Astrocyte of the cerebellum (primary cell): ENCODE data around the gene ATP5F1D.

Source experiments
- DNase-seq: peaks from one replicate; pipeline ENCODE4 v3.0.0-alpha.2; 2011; ENCODE audit warnings: low read depth
- H3K4me3 ChIP-seq: 2 replicates; pipeline ENCODE4 v1.5.1; 2011; ENCODE audit warnings: mild to moderate bottlenecking, low read depth, low read length, moderate library complexity
- in situ Hi-C: cut with HindIII; loops from 2 replicates; pipeline ENCODE4 v1.10.0; 2017; ENCODE audit warnings: low sequenced_read_pairs
- TF ChIP-seq, protein P1 (sequence below): IDR thresholded peaks from 2 replicates; pipeline ENCODE4 v1.5.1; 2012; ENCODE audit warnings: low read length, low read depth, moderate library complexity, mild to moderate bottlenecking; ENCODE audit errors: missing control alignments

Gene ATP5F1D

DNA sequence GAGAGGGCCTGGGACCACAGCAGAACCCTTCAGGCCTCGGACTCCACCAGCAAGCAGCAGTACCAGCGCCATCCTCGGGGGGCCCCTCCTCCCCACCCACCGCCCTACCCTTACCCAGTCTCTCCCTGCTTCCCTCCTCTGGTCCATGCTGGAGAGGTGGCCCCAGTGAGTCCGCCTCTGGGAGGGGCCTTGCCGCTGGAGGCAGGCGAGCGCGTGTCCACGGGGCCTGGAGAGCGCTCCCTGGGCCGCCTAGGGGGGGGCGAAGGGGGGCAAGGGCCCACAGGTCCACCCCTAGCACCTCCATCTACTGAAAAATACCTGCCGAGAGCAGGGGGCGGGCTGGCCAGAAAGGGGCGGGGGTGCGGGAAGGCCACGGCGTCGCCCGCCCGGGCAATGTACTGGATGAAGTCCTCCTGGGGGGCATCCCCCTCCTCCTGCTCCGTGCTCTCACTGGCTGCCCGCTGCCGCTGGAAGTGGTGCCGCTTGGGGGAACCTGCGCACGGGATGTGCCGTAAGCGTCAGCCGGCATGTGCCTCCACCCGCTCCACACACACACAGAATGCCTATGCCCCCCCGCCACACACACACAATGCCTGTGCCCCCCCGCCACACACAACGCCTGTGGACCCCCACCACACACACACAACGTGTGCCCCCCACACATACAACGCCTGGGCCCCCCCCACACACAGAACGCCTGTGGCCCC is 10.6 kb upstream of the ATP5F1D start:
- no peak overlapping the region for H3K4me3 ChIP-seq
- TF ChIP-seq, protein P1, sequence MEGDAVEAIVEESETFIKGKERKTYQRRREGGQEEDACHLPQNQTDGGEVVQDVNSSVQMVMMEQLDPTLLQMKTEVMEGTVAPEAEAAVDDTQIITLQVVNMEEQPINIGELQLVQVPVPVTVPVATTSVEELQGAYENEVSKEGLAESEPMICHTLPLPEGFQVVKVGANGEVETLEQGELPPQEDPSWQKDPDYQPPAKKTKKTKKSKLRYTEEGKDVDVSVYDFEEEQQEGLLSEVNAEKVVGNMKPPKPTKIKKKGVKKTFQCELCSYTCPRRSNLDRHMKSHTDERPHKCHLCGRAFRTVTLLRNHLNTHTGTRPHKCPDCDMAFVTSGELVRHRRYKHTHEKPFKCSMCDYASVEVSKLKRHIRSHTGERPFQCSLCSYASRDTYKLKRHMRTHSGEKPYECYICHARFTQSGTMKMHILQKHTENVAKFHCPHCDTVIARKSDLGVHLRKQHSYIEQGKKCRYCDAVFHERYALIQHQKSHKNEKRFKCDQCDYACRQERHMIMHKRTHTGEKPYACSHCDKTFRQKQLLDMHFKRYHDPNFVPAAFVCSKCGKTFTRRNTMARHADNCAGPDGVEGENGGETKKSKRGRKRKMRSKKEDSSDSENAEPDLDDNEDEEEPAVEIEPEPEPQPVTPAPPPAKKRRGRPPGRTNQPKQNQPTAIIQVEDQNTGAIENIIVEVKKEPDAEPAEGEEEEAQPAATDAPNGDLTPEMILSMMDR = no peak
- no peak for DNase-seq
- in situ Hi-C loops = no loop called here

DNA sequence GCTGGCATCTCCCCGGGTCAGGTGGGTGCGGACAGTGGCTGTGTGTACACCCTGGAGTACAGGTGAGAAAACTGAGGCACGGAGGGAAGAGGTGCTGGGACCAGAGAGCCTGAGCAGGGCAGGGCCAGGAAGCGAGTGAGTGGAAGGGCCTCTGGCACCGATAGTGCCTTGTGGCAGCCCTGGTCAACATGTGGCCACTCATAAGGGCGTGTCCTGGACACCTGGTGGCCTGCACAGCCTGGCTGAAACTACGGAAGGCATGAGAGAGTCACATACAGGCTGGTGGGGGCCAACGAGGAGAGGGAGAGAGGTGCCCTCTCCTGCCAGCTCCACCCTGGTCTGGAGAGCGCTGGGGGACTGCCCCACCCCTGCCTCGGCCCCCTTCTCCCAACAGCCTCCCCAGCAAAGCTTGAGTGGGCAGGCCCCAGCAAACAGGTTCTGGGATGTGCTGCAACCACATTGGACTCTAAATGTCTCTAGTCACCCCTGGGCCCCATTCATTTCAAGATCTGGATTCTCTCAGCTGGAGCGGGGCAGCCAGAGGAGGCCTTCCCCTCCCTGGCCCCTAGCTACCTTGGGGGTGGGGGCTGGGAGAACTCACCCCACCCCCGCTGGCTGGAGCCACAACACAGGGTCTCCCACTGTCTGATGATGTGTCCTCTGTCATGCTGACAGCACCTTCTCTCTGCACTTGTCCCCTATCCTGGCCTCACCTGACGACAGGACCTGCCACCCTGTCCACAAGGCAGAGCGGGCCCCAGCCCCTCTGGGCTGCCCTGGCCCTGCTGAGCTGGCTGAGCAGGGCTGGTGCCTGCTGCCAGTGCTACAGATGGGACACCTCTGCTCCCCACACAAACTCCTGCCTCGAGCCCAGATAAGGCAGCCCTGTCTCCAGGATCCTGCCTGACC is 9.6 kb upstream of the ATP5F1D start:
- in situ Hi-C loops = no loop called here
- H3K4me3 ChIP-seq = no peak overlapping the region
- TF ChIP-seq, protein P1 = no peak
- no peak for DNase-seq

DNA sequence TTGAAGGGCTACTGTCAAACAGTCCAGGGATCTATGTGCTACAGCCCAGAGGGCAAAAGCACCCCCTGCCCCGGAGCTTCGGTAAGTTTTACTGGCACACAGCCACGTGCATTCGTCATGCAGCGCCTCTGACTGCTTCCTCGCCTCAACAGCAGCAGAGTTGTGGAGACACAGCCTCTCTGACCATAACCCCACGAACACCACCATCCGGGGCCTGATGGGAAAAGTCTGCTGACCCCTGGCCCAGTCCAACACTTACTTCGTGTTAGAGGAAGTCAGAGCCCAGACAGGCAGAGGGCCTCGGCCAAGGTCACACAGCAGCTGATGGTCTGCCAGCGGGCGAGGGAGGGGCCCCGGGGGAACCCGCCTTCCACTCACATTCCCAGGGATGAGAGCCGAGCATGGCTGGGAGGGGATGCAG is 8.9 kb upstream of the ATP5F1D start:
- no peak for DNase-seq
- no peak overlapping the region for H3K4me3 ChIP-seq
- TF ChIP-seq, protein P1 = no peak
- in situ Hi-C loops = no loop called here

DNA sequence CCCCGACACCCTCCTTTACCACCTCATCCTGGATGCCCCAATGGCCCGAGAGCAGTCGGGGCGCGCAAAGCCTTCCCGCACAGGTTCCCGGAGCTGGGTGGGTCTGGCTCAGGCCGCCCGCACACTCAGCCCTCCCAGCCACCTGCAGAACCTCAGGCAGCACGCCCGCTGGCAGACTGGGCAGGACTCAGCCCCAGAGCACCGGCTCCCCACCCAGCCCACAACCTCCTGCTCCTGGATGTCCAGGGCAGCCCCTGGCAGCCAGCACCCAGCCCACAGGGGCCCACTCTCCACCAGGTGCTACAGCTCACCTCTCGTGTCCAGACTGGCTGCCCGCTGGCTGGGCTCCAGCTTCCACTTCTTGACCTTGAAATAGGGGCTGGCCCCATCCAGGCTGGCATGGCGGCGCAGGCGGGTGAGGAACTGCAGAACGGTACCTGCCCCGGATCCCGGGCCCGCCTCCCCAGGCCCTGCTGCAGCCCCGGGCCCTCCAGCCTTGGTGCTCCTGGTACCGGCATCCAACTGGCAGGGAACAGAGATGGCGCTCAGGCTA is 8.4 kb upstream of the ATP5F1D start:
- no peak for DNase-seq
- H3K4me3 ChIP-seq = no peak overlapping the region
- in situ Hi-C loops = no loop called here
- TF ChIP-seq, protein P1 = no peak

DNA sequence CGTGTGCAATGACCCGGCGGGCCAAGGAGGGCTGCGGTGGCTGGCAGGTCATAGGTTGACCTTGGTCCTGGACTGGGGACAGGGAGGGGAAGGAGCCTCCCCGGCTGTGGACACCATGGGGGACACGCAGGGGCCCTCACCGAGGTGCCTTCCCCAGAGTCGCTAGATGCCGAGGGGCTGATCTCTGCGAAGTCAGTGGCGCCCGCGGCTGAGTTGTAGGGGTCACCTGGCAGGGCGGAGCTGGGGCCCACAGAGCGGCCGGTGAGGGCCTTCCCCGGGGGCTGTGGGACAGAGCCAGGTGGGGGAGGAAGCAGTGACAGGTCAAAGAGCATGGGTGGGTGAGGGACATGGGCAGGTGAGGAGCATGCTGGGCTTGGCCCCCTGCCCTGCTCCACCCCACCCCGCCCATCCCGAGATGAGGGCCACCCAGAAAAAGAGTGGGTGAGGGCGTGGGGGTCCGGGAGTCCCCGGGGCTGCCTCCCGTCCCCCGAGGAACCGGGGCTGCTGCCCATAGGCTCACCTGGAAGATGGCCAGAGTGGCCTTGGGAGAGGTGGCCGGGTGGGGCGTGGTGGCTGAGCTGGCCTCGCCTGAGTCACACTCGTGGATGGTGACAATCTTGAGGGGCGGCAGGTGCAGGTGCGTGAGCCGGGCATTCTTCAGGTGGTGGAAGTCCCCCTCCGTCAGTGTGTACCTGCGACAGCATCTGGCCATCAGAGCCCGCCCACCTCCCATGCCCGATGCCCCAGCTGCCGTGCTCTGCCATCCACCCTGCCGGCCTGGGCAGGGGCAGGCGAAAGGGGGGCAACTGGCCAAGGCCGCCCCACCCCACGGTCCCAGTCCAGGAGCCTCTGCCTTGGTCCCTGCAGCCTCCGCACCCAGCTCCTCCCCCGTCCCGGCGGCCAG is 7.2 kb upstream of the ATP5F1D start:
- TF ChIP-seq, protein P1 = no peak
- in situ Hi-C loops = no loop called here
- H3K4me3 ChIP-seq = no peak overlapping the region
- no peak for DNase-seq

DNA sequence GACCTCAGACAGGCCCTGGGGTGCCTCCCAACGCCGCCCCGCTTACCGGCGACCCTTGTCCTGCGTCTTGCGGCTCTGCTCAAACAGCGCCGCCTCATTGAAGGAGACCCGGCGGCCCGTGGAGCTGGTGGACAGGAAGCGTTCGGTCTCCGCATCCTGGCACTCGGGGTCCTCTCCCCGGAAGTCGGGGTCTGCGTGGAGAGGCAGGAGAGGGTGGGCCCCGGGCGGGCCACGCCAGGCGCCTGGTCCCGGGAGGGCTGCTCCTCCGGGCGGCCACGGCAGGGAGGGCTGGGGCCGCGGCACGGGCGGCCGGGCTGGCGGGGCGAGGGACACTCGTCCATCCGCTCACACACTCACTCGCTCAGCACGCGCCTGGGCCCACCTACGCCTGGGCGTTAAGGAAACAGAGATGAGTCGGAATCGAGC is 6.6 kb upstream of the ATP5F1D start:
- no peak for DNase-seq
- H3K4me3 ChIP-seq = no peak overlapping the region
- in situ Hi-C loops = no loop called here
- TF ChIP-seq, protein P1 = no peak
